HCT116 (cell line): ENCODE results near the gene TCF12. TPM values are rescaled to one million over a fixed set of nuclear protein-coding genes. Genes with fewer than 3 reads are reported as not detected.

ENCODE experiments used
- ATAC-seq: fragments of 200-7000 bp; cut with Tn5 transposase; 2 replicates; pipeline ENCODE4 v1.9.1; 2020; ENCODE audit warnings: mild to moderate bottlenecking, moderate library complexity
- BruUV-seq: library from RNA; stranded (reverse); fragments of 400-500 nt; replicated peaks from 2 replicates; lab custom pipeline; 2021; lab: Mats Ljungman, UMichigan
- CTCF ChIA-PET: fragments of 300-600 bp; sonication (Branson Sonifier 250); formaldehyde crosslinking; loops from one replicate; lab custom pipeline; 2021; ENCODE audit warnings: antibody characterized with exemption; lab: Charles Lee
- POLR2A ChIA-PET: fragments of 300-600, 350-600 bp; sonication (Branson Sonifier 250); formaldehyde crosslinking; loops from one replicate; lab custom pipeline; 2021; ENCODE audit warnings: antibody characterized with exemption; lab: Charles Lee
- RAD21 ChIA-PET, 2 experiments: fragments of 300-600 bp; sonication (Branson Sonifier 250); formaldehyde crosslinking; loops; one replicate each; lab custom pipeline; 2023; ENCODE audit warnings: low total read pairs in 2 of 2; ENCODE audit not compliant: uncharacterized antibody in 2 of 2, unreplicated experiment in 2 of 2, low non-redundant PET in 1 of 2; lab: Charles Lee
- DNase-seq: peaks from one replicate; pipeline ENCODE4 v3.0.0-alpha.2; 2010; ENCODE audit warnings: low read depth, low spot score
- H2AFZ ChIP-seq: fragments of 200-600 bp; shearing (Covaris generic), sonication (generic); 2 replicates; pipeline ENCODE4 v1.6.1; 2017; ENCODE audit warnings: low read depth, mixed run types, mixed read lengths, antibody characterized with exemption, low read length; ENCODE audit not compliant: poor library complexity, severe bottlenecking
- H3K27ac ChIP-seq: 2 replicates; pipeline ENCODE4 v1.5.1; 2012; ENCODE audit warnings: low read depth, low read length
- H3K27me3 ChIP-seq: fragments of 200-600 bp; sonication (generic); 2 replicates; pipeline ENCODE4 v1.6.1; 2016; ENCODE audit warnings: mixed run types, low read length, mixed read lengths; ENCODE audit not compliant: insufficient read depth
- H3K36me3 ChIP-seq, 2 experiments: fragments of 200-500 bp in 1 of 2; fragments of 200-600 bp in 1 of 2; sonication (Bioruptor generic) in 1 of 2; sonication (generic) in 1 of 2; 2 replicates each; pipeline versions ENCODE4 v1.5.1 to v1.6.1; 2014 to 2016; ENCODE audit warnings: low read length in 2 of 2, inconsistent platforms in 1 of 2, mixed read lengths in 1 of 2, mixed run types in 1 of 2; ENCODE audit not compliant: insufficient read depth in 2 of 2, control insufficient read depth in 1 of 2
- H3K4me1 ChIP-seq, 2 experiments: fragments of 200-600 bp in 1 of 2; sonication (generic) in 1 of 2; 2 replicates each; pipeline versions ENCODE4 v1.5.1 to v1.6.1; 2012 to 2017; ENCODE audit warnings: low read length in 2 of 2, inconsistent platforms in 1 of 2, mild to moderate bottlenecking in 1 of 2, mixed read lengths in 1 of 2, mixed run types in 1 of 2, moderate library complexity in 1 of 2; ENCODE audit not compliant: insufficient read depth in 2 of 2, control insufficient read depth in 1 of 2
- H3K4me2 ChIP-seq: fragments of 200-600 bp; sonication (generic); 2 replicates; pipeline ENCODE4 v1.6.1; 2017; ENCODE audit warnings: mixed run types, low read length, mixed read lengths
- H3K4me3 ChIP-seq, 2 experiments: fragments of 200-600 bp in 1 of 2; sonication (generic) in 1 of 2; replicated peaks in 1 of 2; 2 replicates each; pipeline ENCODE4 v1.5.1; 2011 to 2016; ENCODE audit warnings: low read length in 2 of 2, control low read depth in 1 of 2, low read depth in 1 of 2, mild to moderate bottlenecking in 1 of 2, mixed read lengths in 1 of 2, mixed run types in 1 of 2
- H3K79me2 ChIP-seq: fragments of 200-600 bp; sonication (generic); 2 replicates; pipeline ENCODE4 v1.6.1; 2017; ENCODE audit warnings: mild to moderate bottlenecking, mixed run types, low read length, moderate library complexity, mixed read lengths; ENCODE audit not compliant: insufficient read depth
- H3K9ac ChIP-seq: fragments of 200-600 bp; sonication (generic); 2 replicates; pipeline ENCODE4 v1.6.1; 2016; ENCODE audit warnings: low read length, mixed read lengths
- H3K9me2 ChIP-seq: fragments of 200-600 bp; sonication (generic), shearing (Covaris generic); 2 replicates; pipeline ENCODE4 v1.6.1; 2017; ENCODE audit warnings: mixed run types, mild to moderate bottlenecking, moderate library complexity; ENCODE audit not compliant: insufficient read depth
- H3K9me3 ChIP-seq, 2 experiments: fragments of 200-500 bp in 1 of 2; fragments of 200-600 bp in 1 of 2; sonication (Bioruptor generic) in 1 of 2; sonication (generic) in 1 of 2; 2 replicates each; pipeline ENCODE4 v1.6.1; 2014 to 2017; ENCODE audit warnings: low read length in 2 of 2, mixed read lengths in 2 of 2, inconsistent platforms in 1 of 2, low read depth in 1 of 2, mild to moderate bottlenecking in 1 of 2, mixed run types in 1 of 2, moderate library complexity in 1 of 2; ENCODE audit not compliant: control insufficient read depth in 1 of 2, insufficient read depth in 1 of 2
- H4K20me1 ChIP-seq: fragments of 200-600 bp; sonication (generic), shearing (Covaris generic); 2 replicates; pipeline ENCODE4 v1.6.1; 2017; ENCODE audit warnings: mixed run types, mild to moderate bottlenecking, moderate library complexity; ENCODE audit not compliant: insufficient read depth
- EZH2 ChIP-seq: fragments of 200-600 bp; sonication (generic); IDR thresholded peaks from 2 replicates; pipeline ENCODE4 v1.6.1; 2017; ENCODE audit warnings: antibody characterized with exemption, mixed run types
- FOSL1 ChIP-seq: IDR thresholded peaks from 2 replicates; pipeline ENCODE4 v1.6.1; 2012; ENCODE audit warnings: low read depth
- JUND ChIP-seq: IDR thresholded peaks from 2 replicates; pipeline ENCODE4 v1.6.1; 2012
- RAD21 ChIP-seq: IDR thresholded peaks from 2 replicates; pipeline ENCODE4 v1.6.1; 2012; ENCODE audit warnings: low read depth, mild to moderate bottlenecking
- YY1 ChIP-seq: IDR thresholded peaks from 2 replicates; pipeline ENCODE4 v1.6.1; 2011; ENCODE audit warnings: low read length, low read depth, moderate library complexity, mild to moderate bottlenecking; ENCODE audit not compliant: insufficient replicate concordance; ENCODE audit errors: extremely low read depth
- intact Hi-C: fragments of 100-400 bp; cut with micrococcal nuclease; formaldehyde crosslinking; loops from 2 replicates; pipeline ENCODE4 v1.10.0; 2022
- total RNA-seq: library from RNA; stranded (reverse); gene quantifications from one replicate; pipeline ENCODE4 v1.2.1, GENCODE V29; 2021; ENCODE audit not compliant: unreplicated experiment

TCF12 gene
- total RNA-seq, 1 experiment from 2014 or later: 71.6 TPM

DNA sequence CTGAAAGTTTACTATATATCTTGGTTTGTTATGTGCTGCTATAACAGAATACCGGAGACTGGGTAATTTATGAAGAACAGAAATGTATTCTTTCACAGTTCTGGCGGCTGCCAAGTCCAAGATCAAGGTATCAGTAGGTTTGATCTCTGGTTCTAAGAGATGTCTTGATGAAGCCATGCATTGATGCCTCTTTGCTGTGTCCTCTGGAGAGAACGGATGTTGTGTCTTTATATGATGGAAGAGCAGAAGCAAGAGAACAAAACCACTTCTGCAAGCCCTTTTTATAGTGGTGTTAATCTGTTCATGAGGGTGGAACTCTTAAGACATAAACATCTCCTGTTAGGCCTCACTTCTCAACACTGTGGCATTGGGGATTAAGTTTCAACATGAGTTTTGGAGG, 62.7 kb downstream of the TCF12 start:
- H3K4me2 ChIP-seq: no peak overlapping the region
- H4K20me1 ChIP-seq: no peaks in the 10 kb centered on the region
- no peaks in the 10 kb centered on the region for H3K9me2 ChIP-seq
- H2AFZ ChIP-seq: no peak overlapping the region
- H3K27ac ChIP-seq: no peak overlapping the region
- H3K4me1 ChIP-seq: peaks cover 0 to 2% of the 10 kb centered on the region in 2 experiments; a peak in 1 of 4 replicates
- ChIA-PET POLR2A (no interaction called here), CTCF (no interaction called here), RAD21 (no interaction called here)
- ATAC-seq (no peak), DNase-seq (no peak)
- H3K79me2 ChIP-seq: peaks cover 89% of the 10 kb centered on the region
- intact Hi-C loops: no loop called here
- no TSS peak for BruUV-seq
- no peak overlapping the region for H3K4me3 ChIP-seq
- no peak overlapping the region for H3K9ac ChIP-seq
- no peaks in the 10 kb centered on the region for H3K9me3 ChIP-seq
- TF ChIP-seq RAD21 (no peak), FOSL1 (no peak), YY1 (no peak), JUND (no peak)
- H3K27me3 ChIP-seq: no peaks in the 10 kb centered on the region
- no peaks in the 10 kb centered on the region for H3K36me3 ChIP-seq

DNA sequence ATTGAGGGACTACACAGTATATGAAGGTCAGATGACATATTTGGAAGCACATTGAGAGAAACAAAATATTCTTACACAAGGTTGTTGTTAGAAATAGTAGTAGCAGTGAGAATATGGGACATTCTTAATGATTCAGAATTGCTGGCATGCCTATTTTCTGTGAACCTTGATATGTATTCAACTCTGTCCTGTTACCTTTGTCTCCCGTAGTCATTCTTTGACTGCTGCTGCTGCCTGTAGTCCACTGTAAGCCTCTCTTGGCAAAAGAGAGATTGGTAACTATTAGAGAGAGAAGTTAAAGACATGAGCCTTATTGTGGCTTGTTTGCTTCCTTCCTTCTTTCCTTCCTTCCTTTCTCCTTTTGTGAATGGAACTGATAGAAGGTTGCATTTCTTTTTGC, 64.5 kb downstream of the TCF12 start:
- ChIA-PET CTCF (no interaction called here), RAD21 (no interaction called here), POLR2A (no interaction called here)
- H3K27me3 ChIP-seq: no peaks in the 10 kb centered on the region
- no peak overlapping the region for H2AFZ ChIP-seq
- no peak for DNase-seq
- H3K4me2 ChIP-seq: no peak overlapping the region
- TF ChIP-seq FOSL1 (no peak), EZH2 (no peak)
- ATAC-seq: no peak
- H3K79me2 ChIP-seq: peaks cover 89% of the 10 kb centered on the region
- H3K4me1 ChIP-seq: peaks cover 0 to 2% of the 10 kb centered on the region in 2 experiments; a peak in 1 of 4 replicates
- H3K9me2 ChIP-seq: no peaks in the 10 kb centered on the region
- H3K27ac ChIP-seq: no peak overlapping the region
- intact Hi-C loops: no loop called here
- no peak overlapping the region for H3K9ac ChIP-seq
- no peaks in the 10 kb centered on the region for H3K9me3 ChIP-seq
- H4K20me1 ChIP-seq: peaks cover 4% of the 10 kb centered on the region; the same call in 1 of the 2 replicates
- no peaks in the 10 kb centered on the region for H3K36me3 ChIP-seq
- BruUV-seq: no TSS peak
- H3K4me3 ChIP-seq: no peak overlapping the region
